Measurements from ENCODE around the gene UST. TPM values are rescaled to one million over a fixed set of nuclear protein-coding genes. Genes with fewer than 3 reads are reported as not detected.
A peak's percentile ranks its signal among the peaks of the same experiment; 100 is the strongest.

Gene UST
- total RNA-seq, 2 experiments from 2014 or later, result 1.2 to 1.5 TPM

DNA sequence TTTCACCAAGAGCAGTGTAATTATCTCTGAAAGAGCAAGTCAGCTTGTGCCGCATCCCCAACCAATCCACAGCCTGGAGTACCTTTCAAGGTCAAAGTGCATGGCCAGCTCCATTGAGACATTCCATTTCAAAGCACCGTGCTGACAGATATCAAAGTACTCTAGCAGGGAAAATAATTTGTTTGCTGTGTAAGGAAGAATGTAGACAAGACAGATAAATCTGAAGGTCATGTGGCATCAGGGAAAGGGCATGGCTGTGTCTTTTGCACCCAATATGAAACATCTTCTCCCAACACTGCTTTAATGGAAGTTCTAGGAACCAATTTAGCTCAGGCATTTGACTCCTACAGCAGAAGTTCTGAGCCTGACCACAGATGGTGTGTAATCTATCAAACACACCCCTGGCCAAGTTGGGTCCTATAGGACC lies 328.0 kb downstream of the UST start:
- Mint-ChIP-seq H3K36me3 (ENCODE audit: low read depth) (no peaks in the 10 kb centered on the region), H3K27me3 (no peaks in the 10 kb centered on the region), H3K9me3 (no peaks in the 10 kb centered on the region), H3K4me3 (no peak overlapping the region), H3K27ac (no peak overlapping the region), H3K4me1 (ENCODE audit: low read depth) (peaks cover 25% of the 10 kb centered on the region)
- CTCF ChIA-PET, result interaction anchor here (1.0 to 6.0 kb wide), 8 partner anchors 9 to 357 kb away, joined by 3 to 47 read pairs (median 10); no protein-coding TSS in a partner anchor
- POLR2A ChIA-PET, result interaction anchor here (0.9 to 4.1 kb wide), 7 partner anchors 8 to 246 kb away, joined by 3 to 19 read pairs (median 7); partner anchors contain the start of gene TAB2
- TF ChIP-seq, protein P1, sequence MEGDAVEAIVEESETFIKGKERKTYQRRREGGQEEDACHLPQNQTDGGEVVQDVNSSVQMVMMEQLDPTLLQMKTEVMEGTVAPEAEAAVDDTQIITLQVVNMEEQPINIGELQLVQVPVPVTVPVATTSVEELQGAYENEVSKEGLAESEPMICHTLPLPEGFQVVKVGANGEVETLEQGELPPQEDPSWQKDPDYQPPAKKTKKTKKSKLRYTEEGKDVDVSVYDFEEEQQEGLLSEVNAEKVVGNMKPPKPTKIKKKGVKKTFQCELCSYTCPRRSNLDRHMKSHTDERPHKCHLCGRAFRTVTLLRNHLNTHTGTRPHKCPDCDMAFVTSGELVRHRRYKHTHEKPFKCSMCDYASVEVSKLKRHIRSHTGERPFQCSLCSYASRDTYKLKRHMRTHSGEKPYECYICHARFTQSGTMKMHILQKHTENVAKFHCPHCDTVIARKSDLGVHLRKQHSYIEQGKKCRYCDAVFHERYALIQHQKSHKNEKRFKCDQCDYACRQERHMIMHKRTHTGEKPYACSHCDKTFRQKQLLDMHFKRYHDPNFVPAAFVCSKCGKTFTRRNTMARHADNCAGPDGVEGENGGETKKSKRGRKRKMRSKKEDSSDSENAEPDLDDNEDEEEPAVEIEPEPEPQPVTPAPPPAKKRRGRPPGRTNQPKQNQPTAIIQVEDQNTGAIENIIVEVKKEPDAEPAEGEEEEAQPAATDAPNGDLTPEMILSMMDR (IDR thresholded peaks at IDR 0.05), result no peak
- no peak for ATAC-seq
- intact Hi-C loops (cut with micrococcal nuclease), result no loop called here
- no peak for DNase-seq

DNA sequence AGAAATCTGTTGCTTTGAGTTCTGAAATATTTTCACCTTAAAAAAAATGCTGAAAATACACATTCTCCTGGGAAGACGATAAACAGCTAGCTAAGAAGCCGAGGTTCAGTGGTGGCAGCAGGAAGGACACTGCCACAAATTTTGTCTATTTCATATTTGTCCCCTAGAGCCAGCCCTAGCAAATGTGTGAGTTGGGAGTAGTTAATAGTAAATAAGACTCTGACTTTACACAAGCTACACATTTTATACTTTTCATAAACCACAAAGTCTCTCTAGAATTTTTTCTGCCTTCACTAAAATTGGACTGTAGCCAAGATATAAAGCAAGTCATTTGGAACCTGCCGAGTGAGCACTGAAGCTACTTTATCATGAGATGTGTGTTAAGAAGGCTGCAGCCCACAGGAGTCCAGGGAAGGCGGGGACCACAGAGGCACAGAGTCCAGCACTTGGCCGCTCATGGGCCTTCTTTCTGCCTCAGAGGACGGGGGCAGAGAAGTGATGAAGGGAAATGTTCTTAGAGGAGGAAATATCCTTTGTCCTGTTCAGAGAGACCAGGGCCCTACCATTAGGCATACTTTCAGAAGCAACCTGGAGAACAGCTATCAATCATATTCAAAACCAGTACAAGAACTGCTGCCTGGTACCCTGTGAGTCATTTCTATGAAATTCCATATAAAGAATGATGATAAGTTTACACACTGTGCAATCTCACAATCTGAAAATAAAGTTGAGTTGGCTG lies 329.0 kb downstream of the UST start:
- TF ChIP-seq, protein P1 (IDR thresholded peaks at IDR 0.05), result no peak
- intact Hi-C loops (cut with micrococcal nuclease), result loop anchor here (2.0 kb wide), 1 partner anchor 43 kb away; no protein-coding TSS in a partner anchor
- peaks cover 25% of the 10 kb centered on the region for H3K4me1 Mint-ChIP-seq (ENCODE audit: low read depth)
- DNase-seq (no peak), ATAC-seq (peak; percentile 47)
- no peaks in the 10 kb centered on the region for H3K27me3 Mint-ChIP-seq
- ChIA-PET POLR2A (interaction anchor here (0.9 to 4.1 kb wide), 7 partner anchors 9 to 246 kb away, joined by 3 to 19 read pairs (median 7); partner anchors contain the start of gene TAB2), CTCF (interaction anchor here (1.0 to 6.0 kb wide), 12 partner anchors 9 to 356 kb away, joined by 3 to 47 read pairs (median 4); no protein-coding TSS in a partner anchor)
- no peaks in the 10 kb centered on the region for H3K36me3 Mint-ChIP-seq (ENCODE audit: low read depth)
- no peak overlapping the region for H3K4me3 Mint-ChIP-seq
- no peaks in the 10 kb centered on the region for H3K9me3 Mint-ChIP-seq
- H3K27ac Mint-ChIP-seq, result peak overlapping the region; percentile 13

- H3K4me1 Mint-ChIP-seq (ENCODE audit: low read depth), result peaks cover 30% of the 10 kb centered on the region
These were observed 329.5 kb downstream of the UST start for GRCh38 chr6:149076355-149076734.

GRCh38 chr6:149077208-149077607 lies 330.4 kb downstream of the UST start:
- CTCF ChIA-PET, result interaction anchor here (0.8 to 6.0 kb wide), 10 partner anchors 11 to 355 kb away, joined by 3 to 47 read pairs (median 4); no protein-coding TSS in a partner anchor
- Mint-ChIP-seq H3K4me3 (peak overlapping the region; percentile 19), H3K4me1 (ENCODE audit: low read depth) (peaks cover 37% of the 10 kb centered on the region), H3K36me3 (ENCODE audit: low read depth) (no peaks in the 10 kb centered on the region), H3K27ac (peak overlapping the region; percentile 74), H3K9me3 (no peaks in the 10 kb centered on the region), H3K27me3 (no peaks in the 10 kb centered on the region)
- ATAC-seq (peak; percentile 78), DNase-seq (peak; percentile 34)
- POLR2A ChIA-PET, result interaction anchor here (0.7 to 4.1 kb wide), 9 partner anchors 11 to 433 kb away, joined by 3 to 19 read pairs (median 4); no protein-coding TSS in a partner anchor
- intact Hi-C loops (cut with micrococcal nuclease), result loop anchor here (2.0 kb wide), 1 partner anchor 44 kb away; no protein-coding TSS in a partner anchor
- TF ChIP-seq, protein P1 (IDR thresholded peaks at IDR 0.05), result no peak

More at GRCh38 chr6:149076355-149076734, 329.5 kb downstream of the UST start:
- TF ChIP-seq, protein P1 (IDR thresholded peaks at IDR 0.05), result no peak
- DNase-seq, result no peak
- Mint-ChIP-seq H3K9me3 (no peaks in the 10 kb centered on the region), H3K27me3 (no peaks in the 10 kb centered on the region), H3K27ac (peak overlapping the region; percentile 13), H3K4me3 (no peak overlapping the region), H3K36me3 (ENCODE audit: low read depth) (no peaks in the 10 kb centered on the region)
- ChIA-PET POLR2A (interaction anchor here (0.7 to 4.1 kb wide), 5 partner anchors 10 to 44 kb away, joined by 3 to 19 read pairs (median 7); no protein-coding TSS in a partner anchor), CTCF (interaction anchor here (0.8 to 6.0 kb wide), 10 partner anchors 10 to 356 kb away, joined by 3 to 47 read pairs (median 4); no protein-coding TSS in a partner anchor)
- no peak for ATAC-seq
- intact Hi-C loops (cut with micrococcal nuclease), result loop anchor here (2.0 kb wide), 1 partner anchor 44 kb away; no protein-coding TSS in a partner anchor

Measured in activated CD8-positive, alpha-beta T cell treated with anti-CD3 and anti-CD28 coated beads for 36 hours (primary cell).